Body of pancreas (tissue), 4 donors: ENCODE measurements around the gene ERCC3.

ENCODE experiments used
- POLR2A ChIP-seq, 3 donors: fragments of 450-650 bp; IDR thresholded peaks; one replicate each; pipeline ENCODE4 v1.6.1; 2016; ENCODE audit warnings: antibody characterized with exemption in 3 of 3, mild to moderate bottlenecking in 2 of 3
- TF ChIP-seq, protein P1 (sequence below), 7 experiments: fragments of 450-650 bp in 4 of 7; fragments of 200-600 bp in 3 of 7; sonication (generic) in 3 of 7; IDR thresholded peaks; one replicate each; pipeline ENCODE4 v1.5.1; 2016 to 2019; ENCODE audit warnings: antibody characterized with exemption in 7 of 7

DNA sequence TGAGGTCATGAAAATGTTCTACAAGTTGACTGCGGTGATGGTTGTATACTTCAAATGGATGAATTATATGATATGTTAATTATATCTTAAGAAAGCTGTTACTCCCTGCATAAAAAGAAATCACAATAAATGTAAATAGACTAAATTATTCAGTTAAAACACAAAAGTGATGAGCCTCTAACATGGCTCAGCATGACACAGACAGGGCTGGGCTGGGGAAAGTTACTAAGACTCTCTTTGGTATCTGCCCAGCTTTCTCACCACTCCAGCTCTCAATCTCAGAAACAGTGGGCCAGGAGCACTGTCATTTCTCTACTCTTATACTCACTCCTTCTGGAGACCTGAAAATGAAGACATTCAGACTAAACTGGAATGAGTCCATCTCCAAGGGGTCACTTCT lies 77.4 kb downstream of the ERCC3 start:
- TF ChIP-seq, protein P1, sequence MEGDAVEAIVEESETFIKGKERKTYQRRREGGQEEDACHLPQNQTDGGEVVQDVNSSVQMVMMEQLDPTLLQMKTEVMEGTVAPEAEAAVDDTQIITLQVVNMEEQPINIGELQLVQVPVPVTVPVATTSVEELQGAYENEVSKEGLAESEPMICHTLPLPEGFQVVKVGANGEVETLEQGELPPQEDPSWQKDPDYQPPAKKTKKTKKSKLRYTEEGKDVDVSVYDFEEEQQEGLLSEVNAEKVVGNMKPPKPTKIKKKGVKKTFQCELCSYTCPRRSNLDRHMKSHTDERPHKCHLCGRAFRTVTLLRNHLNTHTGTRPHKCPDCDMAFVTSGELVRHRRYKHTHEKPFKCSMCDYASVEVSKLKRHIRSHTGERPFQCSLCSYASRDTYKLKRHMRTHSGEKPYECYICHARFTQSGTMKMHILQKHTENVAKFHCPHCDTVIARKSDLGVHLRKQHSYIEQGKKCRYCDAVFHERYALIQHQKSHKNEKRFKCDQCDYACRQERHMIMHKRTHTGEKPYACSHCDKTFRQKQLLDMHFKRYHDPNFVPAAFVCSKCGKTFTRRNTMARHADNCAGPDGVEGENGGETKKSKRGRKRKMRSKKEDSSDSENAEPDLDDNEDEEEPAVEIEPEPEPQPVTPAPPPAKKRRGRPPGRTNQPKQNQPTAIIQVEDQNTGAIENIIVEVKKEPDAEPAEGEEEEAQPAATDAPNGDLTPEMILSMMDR (IDR thresholded peaks at IDR 0.05): no peak
- no peak for TF ChIP-seq POLR2A (IDR thresholded peaks at IDR 0.05)
